T-helper 9 cell (primary cell): ENCODE measurements around the gene SYNGR2.
A peak's percentile ranks its signal among the peaks of the same experiment; 100 is the strongest.
"Not testable (repeated sequence)": the region's sequence is repeated elsewhere in the genome, so short reads cannot be mapped to it uniquely, and the experiment has no call there.

Experiments
- DNase-seq: peaks from one replicate; pipeline ENCODE4 v3.0.0-alpha.2; 2020

The SYNGR2 gene

DNA sequence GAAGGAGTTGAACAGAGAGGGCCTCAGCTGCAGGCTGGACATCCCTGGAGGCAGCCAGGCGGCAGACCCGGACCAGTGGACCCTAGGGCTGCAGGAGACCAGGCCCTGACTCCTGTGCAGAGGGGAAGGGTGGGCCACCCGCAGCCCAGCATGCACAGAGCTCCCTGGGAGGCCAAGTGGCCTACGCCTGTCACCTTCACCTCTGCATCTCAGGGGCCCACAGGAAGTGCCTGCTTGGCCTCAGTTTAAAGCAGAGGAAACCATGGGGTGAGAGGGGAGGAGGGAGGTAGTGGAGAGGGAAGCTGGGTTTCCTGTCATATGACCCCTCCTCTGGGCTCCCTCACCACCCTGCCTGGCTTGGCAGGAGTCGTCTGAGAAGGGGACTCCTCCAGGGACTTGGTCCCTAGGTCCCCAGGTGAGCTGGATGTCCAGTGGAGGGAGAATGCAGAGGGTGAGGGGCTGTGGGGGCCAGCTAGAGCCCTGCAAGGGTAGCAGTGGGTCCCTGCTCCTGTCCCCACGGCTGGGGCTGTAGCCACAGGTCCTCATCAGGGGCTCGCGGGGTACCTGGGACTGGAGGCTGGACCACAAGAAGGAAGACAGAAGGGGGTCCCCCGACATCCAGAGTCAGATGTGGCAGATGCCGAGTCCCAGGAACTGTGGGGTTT, 37.8 kb upstream of the SYNGR2 start, which contains the start of gene TMC8:
Gene TMC8, plus strand, starts transcription at position 335 of the 665 bp plus-strand sequence. CDS start 818 bp downstream, outside the sequence.
- peak; percentile 66 for DNase-seq

DNA sequence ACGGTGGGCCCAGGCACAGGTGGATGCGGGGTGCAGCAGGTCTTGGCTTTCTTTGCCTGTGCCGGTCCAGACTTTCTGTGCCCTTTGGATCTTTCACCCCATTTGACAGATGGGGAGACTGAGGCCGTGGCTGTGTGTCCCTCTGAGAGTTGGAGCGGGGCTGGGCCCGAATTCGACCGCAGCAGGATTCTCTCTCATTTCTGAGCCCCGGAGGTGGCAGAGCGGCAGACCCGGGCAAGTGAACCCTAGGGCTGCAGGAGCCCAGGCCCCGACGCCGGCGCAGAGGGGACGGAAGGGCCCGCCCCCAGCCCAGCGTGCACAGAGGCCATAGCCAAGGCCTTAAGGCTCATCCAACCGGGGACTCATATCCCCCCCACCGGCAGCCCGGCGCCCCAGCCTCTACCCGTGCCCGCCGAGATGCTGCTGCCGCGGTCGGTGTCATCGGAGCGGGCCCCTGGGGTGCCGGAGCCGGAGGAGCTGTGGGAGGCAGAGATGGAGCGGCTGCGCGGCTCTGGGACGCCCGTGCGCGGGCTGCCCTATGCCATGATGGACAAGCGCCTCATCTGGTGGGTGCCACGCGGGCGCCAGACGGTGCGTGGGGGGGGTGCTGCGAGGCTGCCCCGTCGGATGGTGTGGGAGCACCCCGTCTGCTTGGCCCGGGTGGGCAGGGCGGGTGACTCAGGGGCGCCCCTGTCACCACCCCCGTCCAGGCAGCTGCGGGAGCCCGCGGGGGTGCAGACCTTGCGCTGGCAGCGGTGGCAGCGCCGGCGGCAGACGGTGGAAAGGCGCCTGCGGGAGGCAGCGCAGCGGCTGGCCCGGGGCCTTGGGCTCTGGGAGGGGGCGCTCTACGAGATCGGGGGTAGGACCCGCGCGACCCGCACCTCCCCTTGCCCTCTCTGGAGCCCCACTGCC, 37.0 kb upstream of the SYNGR2 start:
- DNase-seq, result no peak

DNA sequence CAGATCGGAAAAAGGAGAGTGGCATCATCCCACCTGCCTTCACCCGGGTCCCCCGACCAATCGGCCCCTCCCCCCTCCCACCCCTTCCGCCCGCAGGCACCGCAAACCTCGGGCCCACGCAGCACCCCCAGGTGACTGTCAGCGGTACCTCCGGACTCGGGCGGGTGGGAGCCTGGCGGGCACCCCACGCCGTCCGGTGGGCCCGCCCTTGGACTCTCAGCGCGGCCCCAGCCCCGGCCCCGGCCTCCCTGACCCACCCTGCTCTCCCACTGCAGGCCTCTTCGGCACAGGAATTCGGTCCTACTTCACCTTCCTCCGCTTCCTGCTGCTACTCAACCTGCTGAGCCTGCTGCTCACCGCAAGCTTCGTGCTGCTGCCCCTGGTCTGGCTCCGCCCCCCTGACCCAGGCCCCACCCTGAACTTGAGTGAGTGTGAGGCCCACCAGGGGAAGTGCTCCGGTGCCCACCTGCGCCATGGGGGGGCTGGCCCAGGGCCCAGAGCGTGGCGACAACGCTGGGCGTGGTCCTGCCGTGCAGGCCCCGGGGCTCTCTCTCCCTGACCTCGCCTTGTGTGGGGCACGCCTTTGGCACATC, 36.2 kb upstream of the SYNGR2 start:
- DNase-seq, result no peak

DNA sequence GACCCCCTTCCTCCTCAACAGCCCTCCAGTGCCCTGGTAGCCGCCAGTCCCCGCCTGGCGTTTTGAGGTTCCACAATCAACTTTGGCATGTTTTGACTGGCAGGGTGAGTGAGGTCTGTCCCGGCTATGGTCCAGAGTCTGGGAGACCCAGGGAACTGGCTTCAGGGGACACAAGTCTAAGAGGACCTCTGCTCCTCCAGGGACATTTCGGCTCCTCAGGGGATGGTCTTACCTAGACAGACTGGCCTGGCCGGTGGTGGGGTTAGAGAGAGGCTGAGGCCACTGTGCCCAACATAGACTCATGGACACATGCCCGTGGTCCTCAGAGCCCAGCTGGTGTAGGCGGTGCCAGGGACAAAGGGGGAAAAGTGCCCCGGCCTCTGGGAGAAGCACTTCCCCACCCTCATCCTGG, 35.6 kb upstream of the SYNGR2 start:
- no peak for DNase-seq

DNA sequence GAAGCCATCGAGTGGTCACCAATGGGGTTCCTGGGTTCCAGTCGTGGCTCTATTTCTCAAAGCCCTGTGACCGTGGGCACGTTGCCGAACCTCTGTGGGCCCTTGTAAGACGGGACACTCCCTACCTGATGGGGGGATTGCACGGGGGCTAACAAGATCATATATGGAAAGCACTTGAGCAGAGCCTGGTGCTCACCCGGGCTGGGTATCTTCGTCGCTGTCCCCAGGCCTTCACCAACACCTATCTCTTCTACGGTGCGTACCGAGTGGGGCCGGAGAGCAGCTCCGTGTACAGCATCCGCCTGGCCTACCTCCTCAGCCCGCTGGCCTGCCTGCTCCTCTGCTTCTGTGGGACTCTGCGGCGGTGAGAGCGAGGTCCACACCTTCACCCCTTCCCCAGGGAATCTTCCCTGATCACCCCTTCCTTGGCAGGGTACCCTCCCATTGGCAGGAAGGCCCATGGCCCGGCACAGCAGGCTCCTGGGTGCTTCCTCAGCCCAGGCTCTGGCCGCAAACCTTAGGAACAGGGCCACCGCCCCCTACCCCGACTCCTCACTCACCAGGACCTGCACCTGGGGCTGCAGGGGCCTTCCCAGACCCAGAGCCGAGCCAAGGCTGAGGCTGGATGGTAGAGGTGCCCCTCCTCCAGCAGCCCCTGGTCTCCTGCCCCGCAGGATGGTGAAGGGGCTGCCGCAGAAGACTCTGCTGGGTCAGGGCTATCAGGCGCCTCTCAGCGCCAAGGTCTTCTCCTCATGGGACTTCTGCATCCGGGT, 35.0 kb upstream of the SYNGR2 start:
- DNase-seq, result no peak

DNA sequence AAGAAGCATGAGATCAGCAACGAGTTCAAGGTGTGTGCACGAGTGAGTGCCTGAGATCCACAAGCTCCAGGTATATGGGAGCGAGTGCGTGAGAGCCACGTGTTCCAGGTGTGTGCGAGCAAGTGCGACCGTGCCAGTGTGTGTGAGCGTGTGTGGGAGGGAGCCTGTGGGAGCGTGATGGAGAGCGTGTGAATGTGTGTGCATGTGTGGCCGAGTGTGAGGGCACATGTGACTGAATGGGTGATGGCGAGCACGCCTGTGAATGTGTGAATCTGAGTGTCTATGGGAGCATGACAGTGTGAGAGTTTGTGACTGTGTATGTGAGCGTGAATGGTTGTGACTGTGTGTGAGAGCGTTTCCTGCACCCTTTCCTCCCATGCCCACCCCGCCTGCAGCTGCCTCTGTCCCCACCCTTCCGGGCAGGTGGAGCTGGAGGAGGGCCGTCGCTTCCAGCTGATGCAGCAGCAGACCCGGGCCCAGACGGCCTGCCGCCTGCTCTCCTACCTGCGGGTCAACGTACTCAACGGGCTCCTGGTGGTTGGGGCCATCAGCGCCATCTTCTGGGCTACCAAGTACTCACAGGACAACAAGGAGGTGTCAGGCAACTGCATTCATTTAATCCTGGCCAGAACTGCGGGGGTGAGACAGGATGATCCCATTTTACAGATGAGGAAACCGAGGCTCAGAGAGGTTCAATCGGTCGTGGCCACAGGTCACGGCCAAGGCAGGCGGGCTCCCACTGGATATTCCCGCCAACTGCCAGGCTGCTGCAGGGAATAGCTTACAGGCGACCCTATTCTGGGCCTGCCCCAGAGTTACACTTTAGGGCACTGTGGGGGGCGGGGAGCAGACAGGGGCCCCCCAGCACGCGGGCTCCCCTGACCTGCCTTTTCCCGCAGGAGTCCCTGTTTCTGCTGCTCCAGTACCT, 34.1 kb upstream of the SYNGR2 start:
- peak; percentile 70 for DNase-seq

DNA sequence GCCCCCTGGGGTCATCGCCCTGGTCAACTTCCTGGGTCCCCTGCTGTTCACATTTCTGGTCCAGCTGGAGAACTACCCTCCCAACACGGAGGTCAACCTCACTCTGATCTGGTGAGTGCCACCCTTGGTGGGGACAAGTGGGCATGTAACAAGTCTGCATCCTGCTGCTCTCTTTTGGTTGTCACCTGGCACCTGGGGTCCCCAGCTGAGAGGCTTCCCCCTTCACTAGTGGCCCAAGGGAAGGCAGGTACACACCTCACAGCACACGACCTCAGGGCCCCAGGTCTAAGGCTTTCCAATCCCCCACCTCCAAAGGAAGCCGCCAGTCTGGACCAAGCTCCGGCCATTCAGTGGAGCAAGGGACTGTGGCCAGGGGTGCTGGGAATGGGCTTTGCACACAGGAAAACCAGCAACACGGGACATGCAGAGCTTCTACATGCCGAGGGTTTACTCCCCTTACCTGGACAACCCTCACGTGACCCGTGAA, 33.4 kb upstream of the SYNGR2 start:
- DNase-seq, result no peak

DNA sequence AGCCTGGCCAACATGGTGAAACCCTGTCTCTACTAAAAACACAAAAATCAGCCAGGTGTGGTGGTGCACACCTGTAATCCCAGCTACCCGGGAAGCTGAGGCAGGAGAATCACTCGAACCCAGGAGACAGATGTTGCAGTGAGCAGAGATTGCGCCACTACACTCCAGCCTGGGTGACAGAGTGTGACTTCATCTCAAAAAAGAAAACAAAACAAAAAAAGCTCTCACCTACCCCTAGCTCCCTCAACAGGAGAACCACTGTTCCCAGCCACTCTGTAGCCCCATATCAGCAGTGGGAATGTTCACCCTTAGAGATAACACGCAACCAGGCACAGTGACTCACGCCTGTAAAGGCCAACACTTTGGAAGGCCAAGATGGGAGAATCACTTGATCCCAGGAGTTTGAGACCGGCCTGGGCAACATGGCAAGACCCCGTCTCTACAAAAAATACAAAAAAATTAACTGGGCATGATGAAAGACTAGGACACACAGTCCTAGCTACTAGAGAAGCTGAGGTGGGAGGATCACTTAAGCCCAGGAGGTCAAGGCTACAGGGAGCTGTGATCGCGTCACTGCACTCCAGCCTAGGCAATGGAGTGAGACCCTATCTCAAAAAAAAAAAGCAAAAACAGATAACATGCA, 32.4 kb upstream of the SYNGR2 start:
- DNase-seq, result no peak

DNA sequence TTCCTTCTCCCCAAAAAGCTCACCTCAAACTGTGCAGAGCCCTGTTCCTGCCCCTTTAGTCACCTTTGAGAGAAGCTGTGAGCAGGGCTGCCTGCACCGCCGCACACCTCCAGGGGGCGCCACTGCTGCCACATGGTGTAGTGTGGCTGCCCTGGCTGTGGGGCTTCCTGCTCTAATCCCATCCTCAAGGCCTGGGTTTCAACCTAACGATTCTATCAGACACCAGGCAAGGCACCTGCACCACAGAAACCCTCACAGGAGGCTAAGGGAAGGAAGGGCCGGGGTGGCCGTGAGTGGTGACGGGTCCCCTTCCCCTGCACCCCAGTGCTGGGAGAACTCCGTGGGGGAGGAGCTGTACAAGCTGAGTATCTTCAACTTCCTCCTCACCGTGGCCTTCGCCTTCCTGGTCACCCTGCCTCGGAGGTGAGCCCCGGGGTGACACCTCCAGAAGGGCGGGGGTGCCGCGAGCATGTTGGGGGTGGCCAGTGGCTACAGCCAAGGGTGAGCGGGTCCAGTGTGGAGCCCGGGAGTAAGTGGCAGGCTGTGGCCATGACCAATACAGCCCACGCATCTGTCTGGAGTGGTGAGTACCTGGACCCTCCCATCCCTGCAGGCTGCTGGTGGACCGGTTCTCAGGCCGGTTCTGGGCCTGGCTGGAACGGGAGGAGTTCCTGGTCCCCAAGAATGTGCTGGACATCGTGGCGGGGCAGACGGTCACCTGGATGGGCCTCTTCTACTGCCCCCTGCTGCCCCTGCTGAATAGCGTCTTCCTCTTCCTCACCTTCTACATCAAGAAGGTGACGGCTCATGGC, 30.8 kb upstream of the SYNGR2 start:
- no peak for DNase-seq

DNA sequence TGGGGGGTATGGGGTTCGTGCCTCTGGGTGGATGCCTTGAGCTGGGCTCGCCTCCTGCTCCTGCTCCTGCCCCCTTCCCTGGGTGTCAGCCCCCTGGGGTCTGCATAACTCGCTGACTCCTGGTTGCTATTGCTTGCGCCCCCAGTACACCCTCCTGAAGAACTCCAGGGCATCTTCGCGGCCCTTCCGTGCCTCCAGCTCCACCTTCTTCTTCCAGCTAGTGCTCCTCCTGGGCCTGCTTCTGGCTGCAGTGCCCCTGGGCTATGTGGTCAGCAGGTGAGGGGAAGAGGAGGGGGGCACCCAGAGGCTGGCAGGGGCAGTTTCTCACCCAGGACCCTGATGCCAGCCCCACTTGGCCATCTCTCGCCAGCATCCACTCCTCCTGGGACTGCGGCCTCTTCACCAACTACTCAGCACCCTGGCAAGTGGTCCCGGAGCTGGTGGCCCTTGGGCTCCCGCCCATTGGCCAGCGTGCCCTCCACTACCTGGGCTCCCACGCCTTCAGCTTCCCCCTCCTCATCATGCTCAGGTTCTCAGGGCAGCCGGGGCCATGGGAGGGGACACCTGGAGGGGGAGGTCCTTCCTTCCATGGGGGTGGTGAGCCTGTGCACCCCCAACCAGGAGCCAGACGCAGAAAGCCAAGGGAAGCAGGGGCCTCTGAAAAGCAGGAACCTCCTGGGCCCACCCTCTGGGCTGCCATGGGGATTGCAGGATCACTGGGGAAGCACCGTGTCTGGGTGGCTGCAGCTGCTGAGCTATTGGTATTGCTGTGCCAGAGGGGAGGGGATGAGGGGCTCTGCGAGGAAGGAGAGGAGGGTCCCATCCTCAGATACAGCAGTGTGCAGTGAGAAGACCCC, 29.9 kb upstream of the SYNGR2 start:
- no peak for DNase-seq

DNA sequence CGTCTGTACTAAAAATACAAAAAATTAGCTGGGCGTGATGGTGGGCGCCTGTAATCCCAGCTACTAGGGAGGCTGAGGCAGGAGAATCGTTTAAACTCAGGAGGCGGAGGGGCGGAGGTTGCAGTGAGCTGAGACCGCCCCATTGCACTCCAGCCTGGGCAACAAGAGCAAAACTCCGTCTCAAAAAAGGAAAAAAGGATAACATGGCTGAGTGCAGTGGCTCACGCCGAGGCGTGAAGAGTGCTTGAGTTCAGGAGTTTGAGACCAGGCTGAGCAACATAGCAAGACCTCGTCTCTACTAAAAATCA, 28.6 kb upstream of the SYNGR2 start:
- DNase-seq, result not testable (repeated sequence)

DNA sequence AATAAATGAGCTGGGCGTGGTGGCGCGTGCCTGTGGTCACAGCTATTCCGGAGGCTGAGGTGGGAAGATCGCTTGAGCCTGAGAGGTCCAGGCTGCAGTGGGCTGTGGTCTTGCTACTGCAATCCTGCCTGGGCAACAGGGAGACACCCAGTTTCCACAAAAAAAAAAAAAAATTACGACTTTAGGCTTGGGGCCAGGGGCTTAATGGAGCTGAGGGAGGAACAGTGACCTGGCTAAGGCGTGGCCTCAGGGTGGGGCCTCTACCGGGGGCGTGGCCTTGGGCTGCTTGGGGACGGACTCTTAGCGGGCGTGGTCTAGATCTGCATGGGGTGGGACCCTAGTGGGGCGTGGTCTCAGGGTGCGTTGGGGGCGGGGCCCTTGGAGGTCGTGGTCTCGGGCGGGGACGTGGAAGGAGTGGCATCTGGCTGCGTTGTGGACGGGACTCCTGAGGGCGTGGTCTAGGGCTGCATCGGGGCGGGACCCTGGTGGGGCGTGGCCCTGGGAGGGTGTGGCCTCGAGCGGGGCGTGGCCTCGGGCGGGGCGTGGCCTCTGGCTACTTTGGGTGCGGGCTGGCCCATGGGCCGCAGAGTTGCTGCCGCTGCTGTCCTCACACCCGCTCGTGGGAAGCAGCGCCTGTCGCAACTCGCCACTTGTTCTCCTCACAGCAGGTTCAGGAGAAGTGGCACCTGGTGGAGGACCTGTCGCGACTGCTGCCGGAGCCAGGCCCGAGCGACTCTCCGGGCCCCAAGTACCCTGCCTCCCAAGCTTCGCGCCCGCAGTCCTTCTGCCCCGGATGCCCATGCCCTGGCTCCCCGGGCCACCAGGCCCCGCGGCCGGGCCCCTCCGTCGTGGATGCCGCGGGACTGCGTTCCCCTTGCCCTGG, 28.0 kb upstream of the SYNGR2 start:
- DNase-seq, result peak; percentile 93

DNA sequence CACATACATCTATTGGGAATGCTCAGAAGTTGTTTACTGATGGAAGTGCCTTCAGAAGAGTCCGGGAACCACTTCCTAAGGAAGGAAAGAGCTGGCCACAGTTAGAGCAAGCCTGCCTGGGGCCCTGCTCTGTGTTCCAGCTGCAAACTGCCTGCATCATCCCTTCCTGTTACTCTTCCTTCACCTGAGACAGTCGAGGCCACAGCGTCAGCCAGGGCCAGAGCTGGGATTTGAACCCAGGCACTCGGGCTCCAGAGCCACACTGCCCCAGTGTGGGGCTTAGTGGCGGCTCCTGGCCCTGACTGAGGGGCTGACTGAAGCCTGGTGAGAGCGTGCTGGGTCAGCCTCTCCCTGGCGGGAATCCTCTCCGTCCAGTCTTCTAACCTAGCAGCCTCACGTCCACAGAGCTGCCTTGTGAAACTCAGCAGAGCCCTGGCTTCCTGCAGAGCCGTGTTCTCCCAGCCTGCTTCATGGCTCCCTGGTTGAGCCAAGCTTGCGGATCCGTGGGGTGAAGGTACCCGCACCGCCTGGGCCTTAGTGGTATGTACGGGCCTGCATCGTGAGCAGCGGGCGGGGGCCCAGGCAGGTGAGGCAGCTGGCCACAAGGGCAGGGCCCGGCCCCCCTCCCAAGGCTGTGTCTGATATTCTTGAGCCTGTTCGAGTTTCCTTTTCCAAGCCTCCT, 26.8 kb upstream of the SYNGR2 start:
- no peak for DNase-seq

DNA sequence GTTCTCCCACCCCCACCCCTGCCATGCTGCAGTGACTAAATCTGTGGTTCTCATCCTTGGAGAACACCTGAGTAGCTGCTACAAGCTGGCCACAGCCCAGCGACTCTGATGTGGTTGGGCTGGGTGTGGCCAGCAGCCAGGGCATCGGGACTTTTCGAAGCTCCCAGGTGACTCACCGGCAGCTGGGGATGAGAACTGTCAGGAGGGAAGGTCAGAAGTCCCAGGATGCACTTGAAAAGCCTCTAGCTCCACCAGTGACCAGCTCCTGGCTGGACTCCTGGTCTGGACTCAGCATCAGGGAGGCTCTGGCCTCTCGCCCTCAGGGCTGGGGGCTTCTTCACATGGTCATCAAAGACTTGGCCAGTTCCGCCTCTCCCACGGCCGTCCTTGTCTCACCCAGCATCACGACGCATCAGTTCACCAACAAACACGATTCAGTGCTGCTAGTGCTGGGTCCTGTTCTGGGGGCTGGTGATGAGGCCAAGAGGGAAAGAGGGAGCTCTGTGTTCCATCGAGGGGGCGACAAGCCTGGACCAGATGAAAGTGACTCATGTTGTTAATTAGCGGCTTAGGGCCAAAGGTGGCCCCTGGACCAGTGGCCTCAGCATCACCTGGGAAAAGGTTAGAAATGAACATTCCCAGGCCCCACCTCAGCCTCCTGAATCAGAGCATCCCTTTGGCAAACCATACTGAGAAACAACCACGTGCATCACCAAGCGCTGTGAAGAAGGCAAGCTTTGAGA, 26.1 kb upstream of the SYNGR2 start:
- DNase-seq, result no peak

DNA sequence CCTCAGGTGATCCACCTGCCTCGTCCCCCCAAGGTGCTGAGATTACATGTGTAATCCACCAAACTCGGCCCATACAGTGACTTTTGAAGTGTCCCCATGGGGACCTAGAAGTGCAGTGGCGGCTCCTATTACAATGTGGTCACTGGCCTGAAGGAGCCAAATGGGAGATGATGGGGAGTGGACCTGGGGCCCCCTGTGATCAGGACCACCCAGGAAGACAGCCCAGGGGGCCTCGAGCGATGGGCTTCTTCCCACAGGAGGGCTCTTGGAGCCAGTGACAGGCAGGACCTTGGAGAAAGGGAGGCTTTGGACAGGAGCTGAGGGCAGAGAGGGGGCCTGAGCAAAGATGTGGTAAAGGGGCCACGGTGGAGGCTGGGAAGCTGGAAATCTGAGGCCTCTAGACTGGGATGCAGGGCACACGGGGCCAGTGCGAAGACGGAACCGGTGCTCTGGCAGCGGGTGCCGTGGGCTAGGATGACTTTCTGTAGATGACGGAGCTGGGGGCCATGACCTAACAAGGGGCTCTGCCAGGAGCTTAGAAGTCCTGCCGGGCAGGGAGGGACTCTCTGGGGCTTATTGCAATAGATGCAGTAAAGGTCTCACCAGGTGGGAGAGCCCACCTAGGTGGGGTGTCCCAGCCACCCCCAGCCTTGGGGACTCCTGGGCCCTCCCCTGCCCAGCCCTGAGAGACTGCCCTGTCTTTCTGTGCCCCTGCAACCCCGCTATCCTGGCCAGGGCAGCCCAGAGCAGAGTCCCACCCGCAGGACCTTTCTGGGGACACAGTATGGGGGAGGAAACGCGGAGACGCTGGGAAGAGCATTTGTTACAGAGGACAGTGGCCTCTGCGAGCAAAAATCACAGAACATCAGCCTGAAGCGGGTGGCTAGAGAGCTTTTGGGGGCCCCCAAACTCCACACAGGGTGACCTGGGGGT, 24.9 kb upstream of the SYNGR2 start:
- DNase-seq, result no peak
